NCI-H524 treated with DMSO at 0.1 percent for 48 hours (cell line): ENCODE measurements around the gene KCTD15.

Experiments used
- DNase-seq: peaks from one replicate; lab custom pipeline; 2025; lab: John Stamatoyannopoulos, UW

The KCTD15 gene

GRCh38 chr19:33797802-33798671 lies 1.4 kb downstream of the KCTD15 start:
- DNase-seq: no peak

- DNase-seq: no peak
These were observed 2.0 kb downstream of the KCTD15 start for GRCh38 chr19:33798681-33799111.

DNA sequence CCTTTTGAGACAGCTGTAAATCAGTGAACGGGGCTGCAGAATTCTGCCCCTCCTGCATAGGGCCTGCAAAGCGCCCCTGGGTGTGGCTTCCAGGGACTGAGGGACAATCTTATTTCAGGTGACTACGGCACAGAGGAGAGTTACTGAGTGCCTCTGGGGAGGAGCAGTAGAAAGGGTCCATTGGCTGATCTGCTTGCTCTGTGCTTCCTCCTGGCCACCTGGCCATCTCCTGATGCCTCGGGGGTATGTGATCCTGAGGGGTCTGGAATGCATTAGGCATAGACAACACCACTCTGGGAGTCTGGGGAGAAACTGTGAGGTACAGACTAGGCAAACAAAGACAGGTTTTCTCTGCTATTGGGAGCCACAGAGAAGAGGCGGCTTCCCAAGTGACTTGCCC lies 2.8 kb downstream of the KCTD15 start:
- no peak for DNase-seq

DNA sequence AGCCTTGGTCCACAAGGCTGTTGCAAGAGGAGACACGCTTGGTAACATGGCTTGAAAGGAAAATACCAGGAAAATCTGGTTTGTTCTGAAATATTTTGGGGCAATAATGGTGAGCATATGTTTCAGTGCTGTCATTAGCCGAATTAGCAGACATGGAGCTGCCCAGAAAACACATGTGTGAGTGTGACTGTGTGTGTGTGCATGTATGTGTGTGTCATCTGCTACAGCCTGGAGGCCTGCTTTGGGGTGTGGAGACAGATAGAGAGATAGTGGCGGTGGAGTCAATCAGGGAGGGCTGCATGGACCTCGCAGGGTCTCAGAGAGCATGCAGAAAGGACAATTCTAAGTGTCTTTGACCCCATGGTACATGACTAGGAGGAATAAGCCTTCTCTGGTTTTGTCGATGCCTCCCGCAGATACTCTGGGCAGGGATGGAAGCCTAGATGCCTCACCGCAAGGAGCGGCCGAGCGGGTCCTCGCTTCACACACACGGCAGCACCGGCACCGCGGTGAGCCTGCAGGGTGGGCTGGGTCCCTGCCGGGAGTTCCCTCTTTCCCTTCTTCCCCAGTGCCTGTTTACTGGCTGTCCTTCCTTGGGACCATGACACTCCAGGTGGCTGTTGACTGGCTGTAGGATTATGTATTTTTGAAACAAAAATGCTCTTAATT lies 3.5 kb downstream of the KCTD15 start:
- DNase-seq: no peak

DNA sequence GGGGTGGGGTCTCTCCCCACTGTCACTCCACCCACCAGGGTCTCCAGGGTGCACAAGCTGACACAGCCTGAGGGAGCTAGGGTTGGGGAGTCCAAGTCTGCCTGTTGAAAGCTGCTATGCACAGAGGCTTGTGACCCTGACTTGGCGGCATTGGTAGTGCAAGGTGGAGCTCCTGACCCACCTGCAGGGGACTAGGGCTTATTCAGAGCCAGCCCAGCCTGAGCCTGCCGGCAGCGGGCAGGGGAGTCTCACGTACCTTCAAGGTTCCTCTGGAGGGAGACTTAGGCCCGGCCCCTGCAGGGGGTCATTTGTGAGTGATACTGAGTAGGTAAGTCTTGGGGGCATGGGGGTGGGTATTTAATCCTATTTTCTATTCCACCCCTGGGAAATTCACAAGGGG lies 4.7 kb downstream of the KCTD15 start:
- DNase-seq: no peak

GRCh38 chr19:33802001-33802400 lies 5.3 kb downstream of the KCTD15 start:
- DNase-seq: no peak

GRCh38 chr19:33802801-33803200 lies 6.1 kb downstream of the KCTD15 start:
- DNase-seq: no peak

GRCh38 chr19:33803383-33803782 lies 6.7 kb downstream of the KCTD15 start:
- DNase-seq: no peak

DNA sequence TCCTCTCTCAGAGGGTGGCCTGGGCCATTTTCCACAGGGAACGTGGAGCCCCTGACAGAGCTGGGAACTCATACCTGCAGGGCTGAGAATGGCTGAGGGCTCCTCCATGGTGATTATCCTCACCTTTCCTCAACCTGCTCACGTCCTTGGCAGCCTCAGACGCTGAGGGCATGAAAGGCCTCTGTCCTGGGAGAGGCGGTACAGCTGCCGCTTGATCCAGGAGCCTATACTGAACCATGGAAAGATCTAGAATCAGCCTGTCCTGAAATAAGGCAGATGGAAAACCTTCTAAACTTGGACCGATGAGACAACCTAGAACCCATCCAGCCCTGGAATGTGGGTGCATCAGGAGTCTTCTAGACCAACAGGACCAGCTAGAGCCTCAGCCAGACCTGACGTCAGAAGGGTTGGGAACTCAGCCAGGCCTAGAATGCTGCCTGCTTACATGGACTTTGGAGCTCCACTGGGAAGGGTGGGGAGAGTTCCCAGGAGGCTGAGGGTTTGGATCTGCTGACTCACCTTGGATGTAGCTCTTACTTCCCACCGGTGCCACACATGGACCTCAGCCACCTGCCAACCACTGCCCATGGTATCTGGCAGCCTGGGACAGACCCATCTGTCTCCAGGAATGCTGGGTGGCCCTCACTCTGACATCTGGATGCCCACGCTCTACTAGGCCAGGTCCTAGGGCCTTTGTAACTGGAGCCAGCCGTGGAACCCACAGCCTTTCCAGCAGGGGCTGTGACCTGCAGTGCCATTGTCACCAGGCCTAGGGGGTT lies 7.5 kb downstream of the KCTD15 start:
- DNase-seq: no peak

- DNase-seq: no peak
These were observed 8.6 kb downstream of the KCTD15 start for GRCh38 chr19:33805313-33805712.

DNA sequence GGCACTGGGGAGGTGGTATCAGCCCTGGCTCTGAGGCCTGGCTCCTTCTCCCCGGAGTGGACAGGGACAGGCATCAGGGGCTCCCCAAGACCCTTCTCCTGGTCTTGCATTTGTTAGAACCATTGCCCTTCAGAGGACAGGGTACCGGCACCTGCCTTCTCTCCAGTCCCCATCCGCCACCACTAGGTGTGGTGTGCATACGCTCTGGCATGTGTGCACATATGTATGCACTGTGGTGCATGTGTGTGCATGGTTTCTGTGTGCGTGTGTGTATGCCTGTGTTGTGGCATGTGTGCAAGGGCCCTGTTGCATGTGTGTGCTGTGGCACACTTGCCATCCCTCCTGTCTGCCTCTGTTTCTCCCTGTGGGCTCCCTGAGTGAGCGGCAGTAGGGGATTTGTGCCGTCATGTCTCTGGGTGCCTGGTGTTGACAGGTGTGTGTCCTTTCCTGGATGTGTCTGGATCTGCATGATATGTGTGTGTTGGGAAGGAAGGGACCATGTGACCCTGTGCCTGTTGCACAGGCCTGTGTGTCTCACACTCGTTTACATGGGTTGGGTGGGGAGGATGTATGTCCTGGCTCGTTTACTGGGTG lies 9.3 kb downstream of the KCTD15 start:
- no peak for DNase-seq

DNA sequence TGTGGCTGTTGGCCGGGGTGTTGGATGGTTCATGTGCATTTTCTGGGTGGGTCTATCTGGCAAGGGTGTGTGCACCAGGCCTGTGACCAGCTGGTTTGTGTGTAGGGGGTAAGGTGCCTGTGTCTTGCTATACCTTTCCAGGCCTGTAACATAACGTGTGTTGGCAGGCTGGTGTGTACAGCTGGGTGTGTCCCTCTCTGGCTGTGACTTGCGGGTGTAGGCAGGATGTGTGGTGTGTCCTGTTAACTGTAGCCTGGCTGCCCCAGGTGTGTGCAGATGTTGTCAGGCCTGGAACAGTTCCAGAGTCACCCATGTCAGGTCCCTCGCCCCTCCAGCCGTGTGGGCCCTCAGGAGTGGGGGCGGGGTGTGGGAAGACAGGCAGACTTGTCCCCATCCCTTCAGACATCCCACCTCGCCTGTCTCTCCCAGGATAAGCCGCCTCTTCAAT lies 9.8 kb downstream of the KCTD15 start:
- no peak for DNase-seq

GRCh38 chr19:33808399-33808798 lies 11.7 kb downstream of the KCTD15 start:
- no peak for DNase-seq

DNA sequence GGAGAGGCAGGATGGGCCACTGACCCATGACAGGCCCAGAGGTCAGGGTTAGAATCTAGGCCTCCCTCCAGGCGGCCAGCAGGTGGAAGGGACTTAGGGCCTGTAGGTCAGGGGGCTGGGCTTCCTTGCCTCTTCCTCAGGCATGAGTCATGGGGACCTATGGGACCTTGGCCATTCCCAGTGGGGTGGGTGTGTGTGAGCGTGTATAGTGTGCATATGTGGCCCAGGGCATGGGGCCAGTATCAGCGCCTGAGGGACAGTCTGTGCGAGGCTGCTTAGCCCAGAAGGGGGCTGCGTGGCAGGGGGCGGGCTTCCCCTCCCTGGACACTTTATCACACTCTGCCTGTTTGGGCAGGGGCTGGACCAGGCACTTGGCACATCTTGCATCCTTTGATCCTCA lies 13.3 kb downstream of the KCTD15 start:
- DNase-seq: no peak

DNA sequence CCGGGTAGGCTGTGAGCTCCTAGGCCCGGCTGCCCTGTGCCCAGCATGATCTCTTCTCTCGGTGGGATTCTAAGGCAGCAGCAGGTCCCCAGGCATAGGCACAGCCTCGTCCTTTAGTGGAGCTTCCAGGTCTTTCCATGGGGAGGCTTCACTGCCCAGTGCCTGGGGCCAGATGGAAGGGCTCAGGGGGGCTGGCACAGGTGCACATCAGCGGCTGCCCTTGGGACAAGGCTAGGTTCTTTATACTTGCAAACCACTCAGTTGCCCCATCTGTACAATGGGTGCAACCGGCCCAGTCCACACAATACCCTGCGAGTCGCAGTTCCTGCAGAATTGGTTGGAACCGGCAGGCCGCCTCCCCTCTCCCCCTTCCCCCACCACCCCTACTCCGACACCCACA lies 14.2 kb downstream of the KCTD15 start:
- DNase-seq: no peak

GRCh38 chr19:33811246-33811645 lies 14.6 kb downstream of the KCTD15 start:
- DNase-seq: no peak

- no peak for DNase-seq
These were observed 15.2 kb downstream of the KCTD15 start for GRCh38 chr19:33811736-33812387.

DNA sequence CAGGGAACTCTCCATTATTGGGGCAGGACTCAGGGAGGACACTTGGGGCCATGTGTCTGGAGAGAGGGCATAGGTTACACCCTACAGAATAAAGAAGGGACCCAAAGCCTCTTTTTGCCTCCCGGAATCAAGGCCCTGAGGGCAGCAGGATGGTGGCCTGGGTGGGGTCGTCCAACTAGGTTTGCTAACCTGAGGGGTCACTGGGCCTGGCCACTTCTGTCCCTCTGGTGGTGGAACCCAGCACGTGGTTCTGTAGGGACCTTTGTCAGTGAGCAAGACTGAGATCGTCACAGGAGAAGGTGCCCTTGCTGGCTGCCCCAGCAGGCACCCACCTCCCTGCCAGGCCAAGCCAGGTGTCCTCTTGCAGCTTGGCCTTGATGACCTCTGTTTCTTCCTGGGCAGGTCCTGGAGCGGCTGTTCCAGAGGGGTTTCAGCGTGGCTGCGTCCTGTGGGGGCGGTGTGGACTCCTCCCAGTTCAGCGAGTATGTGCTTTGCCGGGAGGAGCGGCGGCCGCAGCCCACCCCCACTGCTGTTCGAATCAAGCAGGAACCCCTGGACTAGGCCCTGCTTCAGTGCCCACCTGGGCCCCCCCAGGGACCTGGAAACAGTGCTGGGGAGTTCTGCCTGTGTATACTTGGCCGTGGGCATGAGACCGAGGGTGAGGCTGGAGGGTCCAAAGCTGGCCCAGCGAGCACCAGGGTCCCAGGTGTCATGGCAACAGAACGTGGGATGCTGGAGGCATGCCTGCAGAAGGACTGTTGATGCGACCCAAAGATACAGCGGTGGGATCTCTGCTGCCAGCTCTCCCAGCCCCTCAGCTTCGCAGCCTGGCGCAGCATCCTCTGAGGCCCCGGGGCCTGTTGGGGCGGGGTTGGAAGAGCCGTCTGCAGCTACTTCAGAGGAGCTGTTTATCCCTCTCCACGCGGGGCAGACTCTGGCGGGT lies 16.0 kb downstream of the KCTD15 start:
- no peak for DNase-seq

- DNase-seq: no peak
These were observed 16.9 kb downstream of the KCTD15 start for GRCh38 chr19:33813391-33814101.
